Suppressor macrophage treated with lipopolysaccharide for 1 hour (primary cell): Measurements from ENCODE around the gene FOXK2.
A peak's percentile ranks its signal among the peaks of the same experiment; 100 is the strongest.

ENCODE experiments used
- DNase-seq, 3 donors: peaks; one replicate each; pipeline ENCODE4 v3.0.0-alpha.2; 2020 to 2022

The FOXK2 gene

GRCh38 chr17:82518826-82519810 lies at the start of gene FOXK2:
TSS of gene FOXK2 (plus strand) at chr17:82519732. CDS start at chr17:82519889, 157 bp downstream.
- DNase-seq = peak; percentile 95 to 98 (median 96)

- DNase-seq = no peak
Measured at GRCh38 chr17:82470065-82470464, 49.5 kb upstream of the FOXK2 start.

- DNase-seq = no peak
Measured at GRCh38 chr17:82474223-82475010, 45.1 kb upstream of the FOXK2 start.

- DNase-seq = no peak
Measured at GRCh38 chr17:82475458-82475857, 44.1 kb upstream of the FOXK2 start.

GRCh38 chr17:82477934-82478333 lies 41.6 kb upstream of the FOXK2 start:
- DNase-seq = no peak

GRCh38 chr17:82479602-82480001 lies 39.9 kb upstream of the FOXK2 start:
- DNase-seq = no peak

- DNase-seq = no peak
Measured at GRCh38 chr17:82480318-82480717, 39.2 kb upstream of the FOXK2 start.

GRCh38 chr17:82483204-82483660 lies 36.3 kb upstream of the FOXK2 start:
- DNase-seq = no peak

- DNase-seq = no peak
Measured at GRCh38 chr17:82483836-82484235, 35.7 kb upstream of the FOXK2 start.

- no peak for DNase-seq
Measured at GRCh38 chr17:82486231-82487094, 33.1 kb upstream of the FOXK2 start.

- no peak for DNase-seq
Measured at GRCh38 chr17:82487910-82488309, 31.6 kb upstream of the FOXK2 start.

- DNase-seq = no peak
Measured at GRCh38 chr17:82489117-82489516, 30.4 kb upstream of the FOXK2 start.

GRCh38 chr17:82489851-82490511 lies 29.6 kb upstream of the FOXK2 start:
- no peak for DNase-seq

- DNase-seq = no peak
Measured at GRCh38 chr17:82490512-82491195, 28.9 kb upstream of the FOXK2 start.

- no peak for DNase-seq
Measured at GRCh38 chr17:82491196-82491530, 28.4 kb upstream of the FOXK2 start.

GRCh38 chr17:82491533-82491932 lies 28.0 kb upstream of the FOXK2 start:
- no peak for DNase-seq

- no peak for DNase-seq
Measured at GRCh38 chr17:82492643-82493225, 26.8 kb upstream of the FOXK2 start.

GRCh38 chr17:82493226-82493781 lies 26.2 kb upstream of the FOXK2 start:
- DNase-seq = no peak

- DNase-seq = peak; percentile 88 to 92 (median 89)
Measured at GRCh38 chr17:82494236-82495055, 25.1 kb upstream of the FOXK2 start.
